ENCODE measurements around the gene CST2.
"Not testable (repeated sequence)": the region's sequence is repeated elsewhere in the genome, so short reads cannot be mapped to it uniquely, and the experiment has no call there.

Gene CST2

GRCh38 chr20:23856736-23857135 lies 30.2 kb upstream of the CST2 start:
- H3K4me1 ChIP-seq (ENCODE audit: control insufficient read depth, low read depth, low read length): peaks cover 10% of the 10 kb centered on the region
- no peaks in the 10 kb centered on the region for H3K27me3 ChIP-seq (ENCODE audit: control insufficient read depth, insufficient read depth, low read length)
- H3K9ac ChIP-seq (ENCODE audit: low read length): no peak overlapping the region
- H3K4me3 ChIP-seq (ENCODE audit: low read length): no peak overlapping the region
- no peak overlapping the region for H3K27ac ChIP-seq (ENCODE audit: low read length)
- no peaks in the 10 kb centered on the region for H3K9me3 ChIP-seq (ENCODE audit: control insufficient read depth, low read depth, low read length)
- no peaks in the 10 kb centered on the region for H3K36me3 ChIP-seq (ENCODE audit: control insufficient read depth, low read depth, low read length)

GRCh38 chr20:23856226-23856625 lies 29.7 kb upstream of the CST2 start:
- H3K27ac ChIP-seq (ENCODE audit: low read length): no peak overlapping the region
- no peaks in the 10 kb centered on the region for H3K9me3 ChIP-seq (ENCODE audit: control insufficient read depth, low read depth, low read length)

GRCh38 chr20:23841693-23842092 lies 15.2 kb upstream of the CST2 start:
- Histone ChIP-seq H3K4me1 (ENCODE audit: control insufficient read depth, low read depth, low read length) (no peaks in the 10 kb centered on the region), H3K9me3 (ENCODE audit: control insufficient read depth, low read depth, low read length) (no peaks in the 10 kb centered on the region), H3K9ac (ENCODE audit: low read length) (no peak overlapping the region), H3K27ac (ENCODE audit: low read length) (no peak overlapping the region), H3K27me3 (ENCODE audit: control insufficient read depth, insufficient read depth, low read length) (no peaks in the 10 kb centered on the region), H3K4me3 (ENCODE audit: low read length) (no peak overlapping the region), H3K36me3 (ENCODE audit: control insufficient read depth, low read depth, low read length) (no peaks in the 10 kb centered on the region)

More at GRCh38 chr20:23856226-23856625, 29.7 kb upstream of the CST2 start:
- no peak overlapping the region for H3K9ac ChIP-seq (ENCODE audit: low read length)
- H3K27me3 ChIP-seq (ENCODE audit: control insufficient read depth, insufficient read depth, low read length): no peaks in the 10 kb centered on the region
- H3K4me3 ChIP-seq (ENCODE audit: low read length): no peak overlapping the region
- peaks cover 11% of the 10 kb centered on the region for H3K4me1 ChIP-seq (ENCODE audit: control insufficient read depth, low read depth, low read length)
- no peaks in the 10 kb centered on the region for H3K36me3 ChIP-seq (ENCODE audit: control insufficient read depth, low read depth, low read length)

GRCh38 chr20:23835716-23836115 lies 9.2 kb upstream of the CST2 start:
- Histone ChIP-seq H3K36me3 (ENCODE audit: control insufficient read depth, low read depth, low read length) (no peaks in the 10 kb centered on the region), H3K27me3 (ENCODE audit: control insufficient read depth, insufficient read depth, low read length) (no peaks in the 10 kb centered on the region), H3K4me3 (ENCODE audit: low read length) (no peak overlapping the region), H3K27ac (ENCODE audit: low read length) (no peak overlapping the region), H3K4me1 (ENCODE audit: control insufficient read depth, low read depth, low read length) (no peaks in the 10 kb centered on the region), H3K9ac (ENCODE audit: low read length) (no peak overlapping the region), H3K9me3 (ENCODE audit: control insufficient read depth, low read depth, low read length) (no peaks in the 10 kb centered on the region)

GRCh38 chr20:23832775-23833513 lies 6.4 kb upstream of the CST2 start:
- Histone ChIP-seq H3K27ac (ENCODE audit: low read length) (no peak overlapping the region), H3K4me3 (ENCODE audit: low read length) (no peak overlapping the region), H3K27me3 (ENCODE audit: control insufficient read depth, insufficient read depth, low read length) (no peaks in the 10 kb centered on the region), H3K9me3 (ENCODE audit: control insufficient read depth, low read depth, low read length) (no peaks in the 10 kb centered on the region), H3K9ac (ENCODE audit: low read length) (no peak overlapping the region), H3K36me3 (ENCODE audit: control insufficient read depth, low read depth, low read length) (no peaks in the 10 kb centered on the region), H3K4me1 (ENCODE audit: control insufficient read depth, low read depth, low read length) (no peaks in the 10 kb centered on the region)

GRCh38 chr20:23831961-23832360 lies 5.4 kb upstream of the CST2 start:
- H3K27ac ChIP-seq (ENCODE audit: low read length); H3K36me3 ChIP-seq (ENCODE audit: control insufficient read depth, low read depth, low read length); H3K4me3 ChIP-seq (ENCODE audit: low read length); H3K27me3 ChIP-seq (ENCODE audit: control insufficient read depth, insufficient read depth, low read length); H3K9me3 ChIP-seq (ENCODE audit: control insufficient read depth, low read depth, low read length); H3K9ac ChIP-seq (ENCODE audit: low read length); H3K4me1 ChIP-seq (ENCODE audit: control insufficient read depth, low read depth, low read length): not testable (repeated sequence)

GRCh38 chr20:23823621-23824324 lies 2.8 kb downstream of the CST2 start:
- no peaks in the 10 kb centered on the region for H3K36me3 ChIP-seq (ENCODE audit: control insufficient read depth, low read depth, low read length)
- no peak overlapping the region for H3K4me3 ChIP-seq (ENCODE audit: low read length)
- no peak overlapping the region for H3K27ac ChIP-seq (ENCODE audit: low read length)
- peaks cover 5% of the 10 kb centered on the region for H3K4me1 ChIP-seq (ENCODE audit: control insufficient read depth, low read depth, low read length)
- H3K9ac ChIP-seq (ENCODE audit: low read length): no peak overlapping the region
- no peaks in the 10 kb centered on the region for H3K27me3 ChIP-seq (ENCODE audit: control insufficient read depth, insufficient read depth, low read length)
- H3K9me3 ChIP-seq (ENCODE audit: control insufficient read depth, low read depth, low read length): no peaks in the 10 kb centered on the region

- Histone ChIP-seq H3K9me3 (ENCODE audit: control insufficient read depth, low read depth, low read length) (no peaks in the 10 kb centered on the region), H3K36me3 (ENCODE audit: control insufficient read depth, low read depth, low read length) (no peaks in the 10 kb centered on the region), H3K4me3 (ENCODE audit: low read length) (no peak overlapping the region), H3K27me3 (ENCODE audit: control insufficient read depth, insufficient read depth, low read length) (no peaks in the 10 kb centered on the region), H3K9ac (ENCODE audit: low read length) (no peak overlapping the region), H3K4me1 (ENCODE audit: control insufficient read depth, low read depth, low read length) (peaks cover 5% of the 10 kb centered on the region), H3K27ac (ENCODE audit: low read length) (no peak overlapping the region)
Observed at GRCh38 chr20:23823111-23823510, 3.4 kb downstream of the CST2 start.

- Histone ChIP-seq H3K9ac (ENCODE audit: low read length) (no peak overlapping the region), H3K27me3 (ENCODE audit: control insufficient read depth, insufficient read depth, low read length) (no peaks in the 10 kb centered on the region), H3K4me3 (ENCODE audit: low read length) (no peak overlapping the region), H3K27ac (ENCODE audit: low read length) (no peak overlapping the region), H3K4me1 (ENCODE audit: control insufficient read depth, low read depth, low read length) (no peaks in the 10 kb centered on the region), H3K9me3 (ENCODE audit: control insufficient read depth, low read depth, low read length) (no peaks in the 10 kb centered on the region), H3K36me3 (ENCODE audit: control insufficient read depth, low read depth, low read length) (no peaks in the 10 kb centered on the region)
Observed at GRCh38 chr20:23820493-23820892, 6.0 kb downstream of the CST2 start.

- not testable (repeated sequence) for H3K27ac ChIP-seq (ENCODE audit: low read length); H3K4me1 ChIP-seq (ENCODE audit: control insufficient read depth, low read depth, low read length); H3K36me3 ChIP-seq (ENCODE audit: control insufficient read depth, low read depth, low read length); H3K4me3 ChIP-seq (ENCODE audit: low read length); H3K9ac ChIP-seq (ENCODE audit: low read length); H3K27me3 ChIP-seq (ENCODE audit: control insufficient read depth, insufficient read depth, low read length); H3K9me3 ChIP-seq (ENCODE audit: control insufficient read depth, low read depth, low read length)
Observed at GRCh38 chr20:23811559-23811958, 15.0 kb downstream of the CST2 start.

GRCh38 chr20:23810349-23810748 lies 16.2 kb downstream of the CST2 start:
- H3K9me3 ChIP-seq (ENCODE audit: control insufficient read depth, low read depth, low read length); H3K27ac ChIP-seq (ENCODE audit: low read length); H3K9ac ChIP-seq (ENCODE audit: low read length); H3K36me3 ChIP-seq (ENCODE audit: control insufficient read depth, low read depth, low read length); H3K4me3 ChIP-seq (ENCODE audit: low read length); H3K4me1 ChIP-seq (ENCODE audit: control insufficient read depth, low read depth, low read length); H3K27me3 ChIP-seq (ENCODE audit: control insufficient read depth, insufficient read depth, low read length): not testable (repeated sequence)

GRCh38 chr20:23800865-23801264 lies 25.7 kb downstream of the CST2 start:
- H3K36me3 ChIP-seq (ENCODE audit: control insufficient read depth, low read depth, low read length): no peaks in the 10 kb centered on the region
- H3K27ac ChIP-seq (ENCODE audit: low read length): no peak overlapping the region
- no peaks in the 10 kb centered on the region for H3K27me3 ChIP-seq (ENCODE audit: control insufficient read depth, insufficient read depth, low read length)

More at GRCh38 chr20:23800865-23801264, 25.7 kb downstream of the CST2 start:
- no peak overlapping the region for H3K9ac ChIP-seq (ENCODE audit: low read length)
- H3K4me1 ChIP-seq (ENCODE audit: control insufficient read depth, low read depth, low read length): no peaks in the 10 kb centered on the region
- no peak overlapping the region for H3K4me3 ChIP-seq (ENCODE audit: low read length)
- no peaks in the 10 kb centered on the region for H3K9me3 ChIP-seq (ENCODE audit: control insufficient read depth, low read depth, low read length)

All from iPS-18a (cell line).